ENCODE results near the gene GPD2. TPM values are rescaled to one million over a fixed set of nuclear protein-coding genes. Genes with fewer than 3 reads are reported as not detected.

Gene GPD2
- total and polyA plus RNA-seq, 2 of the 8 experiments (the other 6 are each of a cell fraction or from before 2014, with no cell fraction given) = 8.4 to 43.1 TPM

DNA sequence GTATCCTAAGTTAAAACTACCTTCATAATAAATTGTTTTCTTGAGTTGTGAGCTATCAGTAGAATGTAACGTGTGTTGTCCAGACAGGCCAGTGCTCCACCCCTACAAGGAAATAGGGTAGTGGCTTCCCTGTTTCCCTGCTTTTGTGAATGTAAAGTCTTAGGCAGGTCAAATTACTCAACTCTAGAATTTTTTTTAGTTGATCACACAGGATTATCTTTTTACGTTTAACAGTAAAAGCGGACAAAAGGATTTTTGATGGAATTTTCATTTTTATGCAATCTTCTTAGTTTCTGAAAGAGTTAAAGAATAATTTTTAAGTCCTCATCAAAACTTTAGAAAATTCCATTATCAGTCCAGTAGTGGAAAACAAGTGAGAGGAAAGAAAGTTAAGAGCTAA, 38.2 kb downstream of the GPD2 start:
- no peak overlapping the region for H3K27ac ChIP-seq (ENCODE audit: low read depth, low read length)
- no peak overlapping the region for H2BK15ac ChIP-seq (ENCODE audit: low read length)
- DNase-seq (ENCODE audit: low read depth in 1 of 2, low spot score in 2 of 2) = no peak
- no peak overlapping the region for H2AFZ ChIP-seq (ENCODE audit: low read length)
- H3K4ac ChIP-seq (replicated peaks; ENCODE audit: insufficient read length, low read depth, low read length) = no peak overlapping the region
- H3K4me3 ChIP-seq (ENCODE audit: extremely low read depth in 1 of 4, insufficient read depth in 2 of 4, low read depth in 3 of 4, low read length in 4 of 4) = no peak overlapping the region
- H2BK120ac ChIP-seq (replicated peaks; ENCODE audit: low read depth, low read length) = no peak overlapping the region
- H3K4me1 ChIP-seq (replicated peaks in 1 of 4; ENCODE audit: control insufficient read depth in 3 of 4, insufficient read depth in 4 of 4, low read length in 3 of 4) = no peaks in the 10 kb centered on the region; a peak in 1 of 7 replicates
- CTCF ChIA-PET (ENCODE audit: partially characterized antibody) = interaction anchor here (0.6 kb wide), 1 partner anchor 1055 kb away, joined by 3 read pairs; no protein-coding TSS in a partner anchor
- H3K14ac ChIP-seq (ENCODE audit: insufficient read length) = no peak overlapping the region
- H2BK20ac ChIP-seq (ENCODE audit: low read length) = no peak overlapping the region
- no peak overlapping the region for H2AK5ac ChIP-seq (ENCODE audit: low read depth, low read length)
- no peak overlapping the region for H3K23ac ChIP-seq (ENCODE audit: insufficient read length)
- POLR2A ChIA-PET (ENCODE audit: partially characterized antibody) = no interaction called here
- H4K20me1 ChIP-seq (replicated peaks in 1 of 2; ENCODE audit: control insufficient read depth in 1 of 2, insufficient read depth in 2 of 2, low read length in 2 of 2) = no peaks in the 10 kb centered on the region
- no peak overlapping the region for H4K5ac ChIP-seq (ENCODE audit: insufficient read length, low read depth, low read length)
- no peak overlapping the region for H4K91ac ChIP-seq (replicated peaks; ENCODE audit: insufficient read length, low read length)
- no peaks in the 10 kb centered on the region for H3K23me2 ChIP-seq (ENCODE audit: low read depth, low read length)
- no peaks in the 10 kb centered on the region for H3K27me3 ChIP-seq (replicated peaks in 1 of 4; ENCODE audit: control insufficient read depth in 3 of 4, extremely low read depth in 1 of 4, insufficient read depth in 3 of 4, low read length in 3 of 4)
- no peak overlapping the region for H2BK5ac ChIP-seq (ENCODE audit: low read depth, low read length)
- no peak overlapping the region for H3K56ac ChIP-seq (replicated peaks; ENCODE audit: insufficient read length, low read depth, low read length)
- no peaks in the 10 kb centered on the region for H3K79me1 ChIP-seq (ENCODE audit: low read depth, low read length)
- H3K79me2 ChIP-seq (ENCODE audit: control insufficient read depth in 1 of 2, insufficient read depth in 2 of 2, low read length in 2 of 2) = peaks cover 0 to 5% of the 10 kb centered on the region in 2 experiments; a peak in 1 of 4 replicates
- H3K18ac ChIP-seq (ENCODE audit: extremely low read depth, low read length) = no peak overlapping the region
- H3K9me3 ChIP-seq (ENCODE audit: insufficient read depth in 2 of 2, low read depth in 1 of 2, low read length in 1 of 2) = no peaks in the 10 kb centered on the region
- no peak overlapping the region for H4K8ac ChIP-seq (ENCODE audit: extremely low read depth, insufficient read depth, low read length)
- H3K36me3 ChIP-seq (ENCODE audit: control insufficient read depth in 2 of 4, insufficient read depth in 4 of 4, low read length in 3 of 4) = no peaks in the 10 kb centered on the region
- 86% methylated on average over 3 of the region's 3 CpGs; no CpG with 5 or more reads in 1 of the 2 experiments for WGBS, 2 experiments (ENCODE audit: extremely low coverage in 1 of 2, insufficient coverage in 1 of 2, insufficient read length in 1 of 2, insufficient replicate concordance in 2 of 2, low coverage in 1 of 2, low lambda C conversion rate in 2 of 2, missing lambda C conversion rate in 1 of 2)
- no peak overlapping the region for H3K9ac ChIP-seq (replicated peaks in 1 of 4; ENCODE audit: extremely low read depth in 1 of 4, low read depth in 3 of 4, low read length in 3 of 4)
- H2BK12ac ChIP-seq (ENCODE audit: low read depth, low read length) = no peak overlapping the region
- FAIRE-seq = no peak
- H3K4me2 ChIP-seq (ENCODE audit: insufficient read depth in 1 of 2, low read depth in 2 of 2, low read length in 2 of 2) = no peak overlapping the region
- TF ChIP-seq FOSL1 (IDR thresholded peaks at IDR 0.05; ENCODE audit: insufficient read depth, low read depth, low read length) (no peak), TAF7 (optimal IDR thresholded peaks at IDR 0.05; ENCODE audit: borderline replicate concordance, low read depth, low read length) (no peak), SIN3A (conservative IDR thresholded peaks at IDR 0.05 in 1 of 2, IDR thresholded peaks at IDR 0.05 in 1 of 2; ENCODE audit: low read depth in 1 of 2, low read length in 2 of 2) (no peak), SIRT6 (IDR thresholded peaks at IDR 0.05; ENCODE audit: low read length) (no peak), CEBPB (IDR thresholded peaks at IDR 0.05; ENCODE audit: low read depth, low read length) (no peak), POU5F1 (IDR thresholded peaks at IDR 0.05; ENCODE audit: low read depth, low read length) (no peak), JUND (IDR thresholded peaks at IDR 0.05; ENCODE audit: low read length) (no peak), BCL11A (IDR thresholded peaks at IDR 0.05; ENCODE audit: low read depth in 2 of 2, low read length in 2 of 2) (no peak), GTF2F1 (IDR thresholded peaks at IDR 0.05; ENCODE audit: borderline replicate concordance, low read depth, low read length) (no peak), BRCA1 (IDR thresholded peaks at IDR 0.05; ENCODE audit: low read depth, low read length) (no peak), RFX5 (IDR thresholded peaks at IDR 0.05; ENCODE audit: borderline replicate concordance, low read depth, low read length) (no peak), TEAD4 (IDR thresholded peaks at IDR 0.05; ENCODE audit: low read depth, low read length) (no peak)
- TF ChIP-seq, protein P1, sequence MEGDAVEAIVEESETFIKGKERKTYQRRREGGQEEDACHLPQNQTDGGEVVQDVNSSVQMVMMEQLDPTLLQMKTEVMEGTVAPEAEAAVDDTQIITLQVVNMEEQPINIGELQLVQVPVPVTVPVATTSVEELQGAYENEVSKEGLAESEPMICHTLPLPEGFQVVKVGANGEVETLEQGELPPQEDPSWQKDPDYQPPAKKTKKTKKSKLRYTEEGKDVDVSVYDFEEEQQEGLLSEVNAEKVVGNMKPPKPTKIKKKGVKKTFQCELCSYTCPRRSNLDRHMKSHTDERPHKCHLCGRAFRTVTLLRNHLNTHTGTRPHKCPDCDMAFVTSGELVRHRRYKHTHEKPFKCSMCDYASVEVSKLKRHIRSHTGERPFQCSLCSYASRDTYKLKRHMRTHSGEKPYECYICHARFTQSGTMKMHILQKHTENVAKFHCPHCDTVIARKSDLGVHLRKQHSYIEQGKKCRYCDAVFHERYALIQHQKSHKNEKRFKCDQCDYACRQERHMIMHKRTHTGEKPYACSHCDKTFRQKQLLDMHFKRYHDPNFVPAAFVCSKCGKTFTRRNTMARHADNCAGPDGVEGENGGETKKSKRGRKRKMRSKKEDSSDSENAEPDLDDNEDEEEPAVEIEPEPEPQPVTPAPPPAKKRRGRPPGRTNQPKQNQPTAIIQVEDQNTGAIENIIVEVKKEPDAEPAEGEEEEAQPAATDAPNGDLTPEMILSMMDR (IDR thresholded peaks at IDR 0.05; ENCODE audit: control extremely low read depth in 1 of 3, insufficient read depth in 1 of 3, low read depth in 1 of 3, low read length in 3 of 3) = no peak

Data from H1 (cell line).